Urinary bladder (tissue), 4 donors: ENCODE data around the gene MEIKIN. TPM values are rescaled to one million over a fixed set of nuclear protein-coding genes. Genes with fewer than 3 reads are reported as not detected.

Source experiments
- DNase-seq: peaks from one replicate; pipeline ENCODE4 v3.0.0-alpha.2; 2015; ENCODE audit errors: extremely low spot score
- H3K27ac ChIP-seq: one replicate; pipeline ENCODE4 v1.5.1; 2013; ENCODE audit warnings: low read depth, mild to moderate bottlenecking, moderate library complexity
- H3K36me3 ChIP-seq: one replicate; pipeline ENCODE4 v1.6.1; 2013; ENCODE audit warnings: mild to moderate bottlenecking, moderate library complexity; ENCODE audit not compliant: insufficient read depth
- H3K4me1 ChIP-seq: one replicate; pipeline ENCODE4 v1.6.1; 2013; ENCODE audit warnings: mild to moderate bottlenecking, moderate library complexity; ENCODE audit not compliant: insufficient read depth
- H3K4me3 ChIP-seq: one replicate; pipeline ENCODE4 v1.5.1; 2013; ENCODE audit warnings: low read depth, low read length
- WGBS: extraction: QIAGEN DNeasy Blood & Tissue Kit; methylation state at CpG from one replicate; pipeline ENCODE4 v1.1.7; 2013; 5-methylcytosine and 5-hydroxymethylcytosine counted together
- polyA plus RNA-seq: library from polyadenylated mRNA; stranded (reverse); fragments of 200-250 nt; gene quantifications from one replicate; pipeline ENCODE4 v1.2.3, GENCODE V29; 2013
- total RNA-seq: library from RNA; depleted of rRNA; stranded (reverse); fragments of >200 nt; gene quantifications from one replicate; pipeline ENCODE4 v1.2.3, GENCODE V29; 2014
- donor health status: healthy with polysubstance abuse.
- donor health status: healthy.

Gene MEIKIN
- total and polyA plus RNA-seq, 2 donors = not detected

GRCh38 chr5:131957721-131958441 is 12.4 kb upstream of the MEIKIN start:
- Histone ChIP-seq H3K36me3 (no peaks in the 10 kb centered on the region), H3K27ac (no peak overlapping the region), H3K4me3 (no peak overlapping the region), H3K4me1 (no peaks in the 10 kb centered on the region)
- DNase-seq = no peak
- WGBS = 79% methylated on average over 8 of the region's 8 CpGs

GRCh38 chr5:131953969-131954368 is 8.5 kb upstream of the MEIKIN start:
- DNase-seq = no peak
- no peak overlapping the region for H3K27ac ChIP-seq
- H3K4me1 ChIP-seq = no peaks in the 10 kb centered on the region
- no peak overlapping the region for H3K4me3 ChIP-seq
- no peaks in the 10 kb centered on the region for H3K36me3 ChIP-seq

- H3K27ac ChIP-seq = no peak overlapping the region
- H3K4me1 ChIP-seq = no peaks in the 10 kb centered on the region
- no peaks in the 10 kb centered on the region for H3K36me3 ChIP-seq
- DNase-seq = no peak
- WGBS = 44% methylated on average over 3 of the region's 3 CpGs
- H3K4me3 ChIP-seq = no peak overlapping the region
Measured at GRCh38 chr5:131952301-131952857, 6.9 kb upstream of the MEIKIN start.

GRCh38 chr5:131950706-131951105 is 5.2 kb upstream of the MEIKIN start:
- Histone ChIP-seq H3K4me3 (no peak overlapping the region), H3K4me1 (no peaks in the 10 kb centered on the region), H3K36me3 (no peaks in the 10 kb centered on the region), H3K27ac (no peak overlapping the region)
- 99% methylated on average over 1 of the region's 1 CpG for WGBS
- DNase-seq = no peak

GRCh38 chr5:131947445-131947844 is 2.0 kb upstream of the MEIKIN start:
- no peaks in the 10 kb centered on the region for H3K4me1 ChIP-seq
- no peak overlapping the region for H3K27ac ChIP-seq
- WGBS = 44% methylated on average over 2 of the region's 2 CpGs
- H3K4me3 ChIP-seq = no peak overlapping the region
- H3K36me3 ChIP-seq = no peaks in the 10 kb centered on the region
- no peak for DNase-seq

- Histone ChIP-seq H3K4me3 (no peak overlapping the region), H3K4me1 (no peaks in the 10 kb centered on the region), H3K36me3 (no peaks in the 10 kb centered on the region), H3K27ac (no peak overlapping the region)
- no peak for DNase-seq
- 81% methylated on average over 37 of the region's 37 CpGs for WGBS
Measured at GRCh38 chr5:131944702-131945550, 537 bp downstream of the MEIKIN start.

GRCh38 chr5:131943916-131944315 is 1.5 kb downstream of the MEIKIN start:
- Histone ChIP-seq H3K27ac (no peak overlapping the region), H3K4me3 (no peak overlapping the region), H3K36me3 (no peaks in the 10 kb centered on the region), H3K4me1 (no peaks in the 10 kb centered on the region)
- WGBS = 90% methylated on average over 2 of the region's 2 CpGs
- no peak for DNase-seq

- H3K4me3 ChIP-seq = no peak overlapping the region
- DNase-seq = no peak
- H3K36me3 ChIP-seq = no peaks in the 10 kb centered on the region
- no peaks in the 10 kb centered on the region for H3K4me1 ChIP-seq
- H3K27ac ChIP-seq = no peak overlapping the region
Measured at GRCh38 chr5:131942016-131942415, 3.4 kb downstream of the MEIKIN start.

- H3K4me3 ChIP-seq = no peak overlapping the region
- H3K36me3 ChIP-seq = no peaks in the 10 kb centered on the region
- H3K27ac ChIP-seq = no peak overlapping the region
- WGBS = 31% methylated on average over 3 of the region's 3 CpGs
- no peaks in the 10 kb centered on the region for H3K4me1 ChIP-seq
- no peak for DNase-seq
Measured at GRCh38 chr5:131939690-131940345, 5.6 kb downstream of the MEIKIN start.

- no peak for DNase-seq
- Histone ChIP-seq H3K27ac (no peak overlapping the region), H3K4me3 (no peak overlapping the region), H3K36me3 (no peaks in the 10 kb centered on the region), H3K4me1 (no peaks in the 10 kb centered on the region)
- 51% methylated on average over 2 of the region's 2 CpGs for WGBS
Measured at GRCh38 chr5:131932235-131932634, 13.2 kb downstream of the MEIKIN start.

- H3K4me1 ChIP-seq = no peaks in the 10 kb centered on the region
- no peak overlapping the region for H3K4me3 ChIP-seq
- DNase-seq = no peak
- H3K36me3 ChIP-seq = no peaks in the 10 kb centered on the region
- H3K27ac ChIP-seq = no peak overlapping the region
Measured at GRCh38 chr5:131928957-131929356, 16.5 kb downstream of the MEIKIN start.

- Histone ChIP-seq H3K36me3 (no peaks in the 10 kb centered on the region), H3K4me3 (no peak overlapping the region), H3K27ac (no peak overlapping the region), H3K4me1 (no peaks in the 10 kb centered on the region)
- DNase-seq = no peak
- WGBS = 73% methylated on average over 3 of the region's 3 CpGs
Measured at GRCh38 chr5:131926168-131926567, 19.3 kb downstream of the MEIKIN start.

GRCh38 chr5:131916481-131916880 is 29.0 kb downstream of the MEIKIN start:
- Histone ChIP-seq H3K4me3 (no peak overlapping the region), H3K27ac (no peak overlapping the region), H3K4me1 (no peaks in the 10 kb centered on the region), H3K36me3 (no peaks in the 10 kb centered on the region)
- 49% methylated on average over 2 of the region's 2 CpGs for WGBS
- DNase-seq = no peak

- Histone ChIP-seq H3K27ac (no peak overlapping the region), H3K36me3 (no peaks in the 10 kb centered on the region), H3K4me1 (no peaks in the 10 kb centered on the region), H3K4me3 (no peak overlapping the region)
- DNase-seq = no peak
Measured at GRCh38 chr5:131914472-131914871, 31.0 kb downstream of the MEIKIN start.
